GM23338 (cell line): ENCODE measurements around the gene SNN. TPM values are rescaled to one million over a fixed set of nuclear protein-coding genes. Genes with fewer than 3 reads are reported as not detected.
A peak's percentile ranks its signal among the peaks of the same experiment; 100 is the strongest.

Experiments used
- ATAC-seq: fragments of 200-7000 bp; cut with Tn5 transposase; 3 replicates; pipeline ENCODE4 v1.9.1; 2020
- DNase-seq: peaks from one replicate; pipeline ENCODE4 v3.0.0-alpha.2; 2015; ENCODE audit warnings: low spot score
- H2AFZ ChIP-seq: fragments of 200-600 bp; sonication (generic); 2 replicates; pipeline ENCODE4 v1.8.0; 2016; ENCODE audit warnings: antibody characterized with exemption, mild to moderate bottlenecking, moderate library complexity
- H3F3A ChIP-seq: fragments of 200-600 bp; sonication (generic); replicated peaks from 2 replicates; pipeline ENCODE4 v1.8.0; 2017; ENCODE audit warnings: antibody characterized with exemption, mixed run types, low read depth
- H3K27ac ChIP-seq: fragments of 200-600 bp; sonication (generic); 2 replicates; pipeline ENCODE4 v1.6.1; 2016; ENCODE audit warnings: low read depth
- H3K27me3 ChIP-seq: fragments of 200-600 bp; sonication (generic); 2 replicates; pipeline ENCODE4 v1.8.0; 2016; ENCODE audit warnings: mild to moderate bottlenecking, mixed run types, moderate library complexity; ENCODE audit not compliant: insufficient read depth
- H3K36me3 ChIP-seq: fragments of 200-600 bp; sonication (generic); 2 replicates; pipeline ENCODE4 v1.8.0; 2016; ENCODE audit warnings: mild to moderate bottlenecking; ENCODE audit not compliant: insufficient read depth
- H3K4me1 ChIP-seq: fragments of 200-600 bp; sonication (generic); 2 replicates; pipeline ENCODE4 v1.8.0; 2016; ENCODE audit warnings: mild to moderate bottlenecking, moderate library complexity; ENCODE audit not compliant: insufficient read depth
- H3K4me2 ChIP-seq: fragments of 200-600 bp; sonication (generic); 2 replicates; pipeline ENCODE4 v1.7.1; 2017; ENCODE audit warnings: mixed run types
- H3K4me3 ChIP-seq: fragments of 200-600 bp; sonication (generic); 2 replicates; pipeline ENCODE4 v1.6.1; 2016; ENCODE audit warnings: mixed run types
- H3K79me2 ChIP-seq: fragments of 200-600 bp; sonication (generic); replicated peaks from 2 replicates; pipeline ENCODE4 v1.8.0; 2017; ENCODE audit warnings: mild to moderate bottlenecking; ENCODE audit not compliant: insufficient read depth
- H3K9me2 ChIP-seq: fragments of 200-600 bp; sonication (generic); 2 replicates; pipeline ENCODE4 v1.8.0; 2017; ENCODE audit not compliant: insufficient read depth
- H4K20me1 ChIP-seq: fragments of 200-600 bp; sonication (generic); replicated peaks from 2 replicates; pipeline ENCODE4 v1.8.0; 2017; ENCODE audit warnings: mild to moderate bottlenecking; ENCODE audit not compliant: insufficient read depth
- H3K27ac Mint-ChIP-seq: 2 replicates; pipeline ENCODE4 v1.8.0; 2020; ENCODE audit warnings: inconsistent platforms, mild to moderate bottlenecking, moderate library complexity, mixed read lengths
- H3K27me3 Mint-ChIP-seq: 3 replicates; pipeline ENCODE4 v1.8.0; 2022; ENCODE audit warnings: low read depth, mild to moderate bottlenecking, moderate library complexity, mixed read lengths, inconsistent platforms; ENCODE audit not compliant: insufficient read depth, poor library complexity
- H3K36me3 Mint-ChIP-seq: 3 replicates; pipeline ENCODE4 v1.8.0; 2021; ENCODE audit warnings: low read depth, mild to moderate bottlenecking, inconsistent platforms, moderate library complexity, mixed read lengths
- H3K4me1 Mint-ChIP-seq: 3 replicates; pipeline ENCODE4 v1.8.0; 2020; ENCODE audit warnings: mild to moderate bottlenecking, inconsistent platforms, mixed read lengths
- H3K4me3 Mint-ChIP-seq: 3 replicates; pipeline ENCODE4 v1.8.0; 2021; ENCODE audit warnings: moderate library complexity, mild to moderate bottlenecking, inconsistent platforms, mixed read lengths
- H3K9me3 Mint-ChIP-seq: 3 replicates; pipeline ENCODE4 v1.8.0; 2020; ENCODE audit warnings: moderate library complexity, mild to moderate bottlenecking, inconsistent platforms, mixed read lengths
- CTCF ChIP-seq, 2 experiments: fragments of 200-600 bp in 1 of 2; sonication (generic) in 1 of 2; conservative IDR thresholded peaks; 2 replicates each; pipeline versions ENCODE4 v1.5.1 to v1.6.1; 2016 to 2017; ENCODE audit warnings: antibody characterized with exemption in 2 of 2, low read depth in 2 of 2, mild to moderate bottlenecking in 2 of 2, moderate library complexity in 1 of 2
- EZH2 ChIP-seq: fragments of 200-600 bp; sonication (generic); IDR thresholded peaks from one replicate; pipeline ENCODE4 v1.8.0; 2017; ENCODE audit warnings: antibody characterized with exemption, mild to moderate bottlenecking, low read depth; ENCODE audit not compliant: unreplicated experiment
- EZH2phosphoT487 ChIP-seq: fragments of 200-600 bp; sonication (generic); IDR thresholded peaks from one replicate; pipeline ENCODE4 v1.8.1; 2018; ENCODE audit warnings: antibody characterized with exemption; ENCODE audit not compliant: unreplicated experiment
- POLR2AphosphoS5 ChIP-seq: IDR thresholded peaks from 2 replicates; pipeline ENCODE4 v1.6.1; 2016; ENCODE audit warnings: antibody characterized with exemption, low read depth
- ZNF331 ChIP-seq: fragments of 250-450 bp; sonication (Bioruptor Pico); IDR thresholded peaks from 2 replicates; pipeline ENCODE4 v1.5.0; 2020; ENCODE audit warnings: low read depth, mild to moderate bottlenecking, moderate library complexity
- ZNF462 ChIP-seq: fragments of 250-450 bp; sonication (Bioruptor Pico); IDR thresholded peaks from 2 replicates; pipeline ENCODE4 v1.5.0; 2020; ENCODE audit warnings: mild to moderate bottlenecking, moderate library complexity
- polyA plus RNA-seq: library from polyadenylated mRNA; unstranded; fragments of >200 nt; fragmentation: Nextera tagmentation; extraction: Ambion mirVana; gene quantifications from 2 replicates; pipeline ENCODE4 v1.2.1, GENCODE V29; 2016
- total RNA-seq: library from RNA; depleted of rRNA; stranded (reverse); fragments of >200 nt; shearing (Covaris generic); gene quantifications from 2 replicates; pipeline ENCODE4 v1.2.3, GENCODE V29; 2014

Gene SNN
- total and polyA plus RNA-seq, 2 experiments from 2014 or later, result 19.0 to 63.3 TPM

DNA sequence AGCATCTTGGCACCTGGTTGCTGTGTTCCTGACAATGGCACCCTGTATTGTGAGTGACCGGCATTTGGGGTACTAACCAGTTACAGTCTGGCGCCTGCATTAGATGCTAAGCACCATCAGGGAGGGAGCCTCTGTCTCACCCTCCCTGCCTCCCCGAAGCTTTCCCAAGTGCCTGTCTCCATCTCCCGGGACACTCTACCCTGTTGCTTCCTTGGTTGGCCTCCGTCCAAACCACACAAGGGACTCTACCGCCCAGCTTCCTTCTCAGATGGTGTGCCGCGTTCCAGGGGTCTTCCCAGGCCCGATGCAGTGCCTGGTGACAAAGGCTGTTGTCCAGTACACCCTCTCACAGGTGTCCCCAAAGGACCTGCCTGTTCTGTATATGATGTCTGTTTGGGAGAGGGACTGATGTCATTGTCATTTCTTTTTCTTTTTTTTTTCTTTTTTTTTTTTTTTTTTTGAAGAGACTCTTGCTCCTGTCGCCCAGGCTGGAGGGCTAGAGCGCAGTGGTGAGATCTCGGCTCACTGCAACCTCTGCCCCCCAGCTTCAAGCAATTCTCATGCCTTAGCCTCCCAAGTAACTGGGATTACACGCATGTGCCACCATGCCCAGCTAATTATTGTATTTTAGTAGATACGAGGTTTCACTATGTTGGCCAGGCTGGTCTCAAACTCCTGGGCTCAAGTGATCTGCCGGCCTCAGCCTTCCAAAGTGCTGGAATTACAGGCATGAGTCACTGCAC is 6.7 kb downstream of the SNN start:
- Histone ChIP-seq H2AFZ (no peak overlapping the region), H3K4me1 (peaks cover 9% of the 10 kb centered on the region; the same call in 1 of the 2 replicates), H3K79me2 (peaks cover 43% of the 10 kb centered on the region), H3K27ac (peak overlapping the region; percentile 74; the same call in 1 of the 2 replicates), H3K4me2 (no peak overlapping the region), H3K27me3 (no peaks in the 10 kb centered on the region), H3K36me3 (peaks cover 22% of the 10 kb centered on the region; the same call in 1 of the 2 replicates), H3K9me2 (no peaks in the 10 kb centered on the region), H4K20me1 (peaks cover 60% of the 10 kb centered on the region), H3K4me3 (no peak overlapping the region), H3F3A (peaks cover 12% of the 10 kb centered on the region)
- Mint-ChIP-seq H3K4me1 (peaks cover 43% of the 10 kb centered on the region), H3K27ac (peak overlapping the region; percentile 77; the same call in 1 of the 2 replicates), H3K27me3 (peaks cover 17% of the 10 kb centered on the region), H3K9me3 (no peaks in the 10 kb centered on the region; the same call in 2 of the 3 replicates), H3K36me3 (peaks cover 35% of the 10 kb centered on the region), H3K4me3 (no peak overlapping the region; the same call in 2 of the 3 replicates)
- peak; percentile 30 for DNase-seq
- ATAC-seq, result no peak
- no peak for TF ChIP-seq EZH2phosphoT487
- no peak for TF ChIP-seq EZH2
- TF ChIP-seq CTCF (conservative IDR thresholded peaks at IDR 0.05; ENCODE audit: low read depth in 2 of 2), result no peak
- TF ChIP-seq POLR2AphosphoS5, result no peak
- no peak for TF ChIP-seq ZNF331 (CRISPR knock-in tag)
- no peak for TF ChIP-seq ZNF462 (CRISPR knock-in tag)
